ENCODE results near the gene CSRNP3.

DNA sequence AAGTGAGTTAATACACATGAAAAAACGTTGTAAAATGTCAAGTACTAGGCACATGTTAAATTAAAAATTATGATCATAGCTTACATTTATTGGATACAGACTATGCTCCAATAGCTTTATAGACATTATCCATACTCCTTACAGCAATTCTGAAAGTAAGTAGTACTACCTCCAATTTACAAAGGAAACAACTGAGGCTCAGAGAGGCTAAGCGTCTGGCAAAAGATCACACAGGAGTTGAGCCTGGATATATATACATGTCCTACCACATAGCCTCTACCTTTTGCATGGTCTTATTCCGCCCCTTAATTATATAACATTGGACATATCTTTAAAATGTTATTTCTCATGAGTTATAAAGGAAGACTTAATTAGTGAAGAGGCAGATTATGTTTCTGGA lies 127.3 kb downstream of the CSRNP3 start:
- TF ChIP-seq POLR2A (IDR thresholded peaks at IDR 0.05), result no peak
- TF ChIP-seq, protein P1, sequence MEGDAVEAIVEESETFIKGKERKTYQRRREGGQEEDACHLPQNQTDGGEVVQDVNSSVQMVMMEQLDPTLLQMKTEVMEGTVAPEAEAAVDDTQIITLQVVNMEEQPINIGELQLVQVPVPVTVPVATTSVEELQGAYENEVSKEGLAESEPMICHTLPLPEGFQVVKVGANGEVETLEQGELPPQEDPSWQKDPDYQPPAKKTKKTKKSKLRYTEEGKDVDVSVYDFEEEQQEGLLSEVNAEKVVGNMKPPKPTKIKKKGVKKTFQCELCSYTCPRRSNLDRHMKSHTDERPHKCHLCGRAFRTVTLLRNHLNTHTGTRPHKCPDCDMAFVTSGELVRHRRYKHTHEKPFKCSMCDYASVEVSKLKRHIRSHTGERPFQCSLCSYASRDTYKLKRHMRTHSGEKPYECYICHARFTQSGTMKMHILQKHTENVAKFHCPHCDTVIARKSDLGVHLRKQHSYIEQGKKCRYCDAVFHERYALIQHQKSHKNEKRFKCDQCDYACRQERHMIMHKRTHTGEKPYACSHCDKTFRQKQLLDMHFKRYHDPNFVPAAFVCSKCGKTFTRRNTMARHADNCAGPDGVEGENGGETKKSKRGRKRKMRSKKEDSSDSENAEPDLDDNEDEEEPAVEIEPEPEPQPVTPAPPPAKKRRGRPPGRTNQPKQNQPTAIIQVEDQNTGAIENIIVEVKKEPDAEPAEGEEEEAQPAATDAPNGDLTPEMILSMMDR (IDR thresholded peaks at IDR 0.05), result no peak

Data from uterus (tissue), 2 donors.